ENCODE results near the gene MMUT.

DNA sequence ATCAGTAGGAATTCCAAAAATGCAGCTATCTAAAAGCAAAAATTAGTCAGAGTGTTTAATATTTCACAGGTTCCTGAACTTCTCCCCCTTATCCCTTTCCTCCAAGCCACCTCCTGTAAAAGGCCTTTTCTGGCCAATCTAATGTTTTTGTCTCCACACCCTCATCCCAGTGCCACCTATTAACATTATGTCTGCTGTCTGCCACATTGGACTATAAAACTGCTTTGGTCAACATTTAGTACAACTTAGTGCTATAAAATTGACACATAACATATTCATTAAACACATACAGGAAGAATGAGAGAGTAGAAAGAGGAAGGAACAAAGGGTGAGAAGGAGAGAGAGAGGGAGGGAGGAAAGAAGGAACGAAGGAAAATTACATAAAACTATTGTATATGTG is 47.7 kb downstream of the MMUT start:
- TF ChIP-seq, protein P1, sequence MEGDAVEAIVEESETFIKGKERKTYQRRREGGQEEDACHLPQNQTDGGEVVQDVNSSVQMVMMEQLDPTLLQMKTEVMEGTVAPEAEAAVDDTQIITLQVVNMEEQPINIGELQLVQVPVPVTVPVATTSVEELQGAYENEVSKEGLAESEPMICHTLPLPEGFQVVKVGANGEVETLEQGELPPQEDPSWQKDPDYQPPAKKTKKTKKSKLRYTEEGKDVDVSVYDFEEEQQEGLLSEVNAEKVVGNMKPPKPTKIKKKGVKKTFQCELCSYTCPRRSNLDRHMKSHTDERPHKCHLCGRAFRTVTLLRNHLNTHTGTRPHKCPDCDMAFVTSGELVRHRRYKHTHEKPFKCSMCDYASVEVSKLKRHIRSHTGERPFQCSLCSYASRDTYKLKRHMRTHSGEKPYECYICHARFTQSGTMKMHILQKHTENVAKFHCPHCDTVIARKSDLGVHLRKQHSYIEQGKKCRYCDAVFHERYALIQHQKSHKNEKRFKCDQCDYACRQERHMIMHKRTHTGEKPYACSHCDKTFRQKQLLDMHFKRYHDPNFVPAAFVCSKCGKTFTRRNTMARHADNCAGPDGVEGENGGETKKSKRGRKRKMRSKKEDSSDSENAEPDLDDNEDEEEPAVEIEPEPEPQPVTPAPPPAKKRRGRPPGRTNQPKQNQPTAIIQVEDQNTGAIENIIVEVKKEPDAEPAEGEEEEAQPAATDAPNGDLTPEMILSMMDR (IDR thresholded peaks at IDR 0.05) = no peak
- no peak for TF ChIP-seq POLR2A (IDR thresholded peaks at IDR 0.05)

Measured in testis (tissue), 2 donors.